ENCODE results near the gene FZD2.
A peak's percentile ranks its signal among the peaks of the same experiment; 100 is the strongest.
"Not testable (repeated sequence)": the region's sequence is repeated elsewhere in the genome, so short reads cannot be mapped to it uniquely, and the experiment has no call there.

Gene FZD2

GRCh38 chr17:44543905-44544523 is 13.3 kb upstream of the FZD2 start:
- FAIRE-seq (no peak), DNase-seq (ENCODE audit: extremely low spot score, insufficient read length, low read depth) (no peak)

GRCh38 chr17:44546671-44547606 is 10.3 kb upstream of the FZD2 start:
- FAIRE-seq (no peak), DNase-seq (ENCODE audit: extremely low spot score, insufficient read length, low read depth) (no peak)

- no peak for DNase-seq (ENCODE audit: extremely low spot score, insufficient read length, low read depth)
- FAIRE-seq: no peak
Measured at GRCh38 chr17:44547625-44548267, 9.5 kb upstream of the FZD2 start.

GRCh38 chr17:44548376-44549230 is 8.7 kb upstream of the FZD2 start:
- FAIRE-seq (no peak), DNase-seq (ENCODE audit: extremely low spot score, insufficient read length, low read depth) (no peak)

GRCh38 chr17:44549686-44550085 is 7.6 kb upstream of the FZD2 start:
- no peak for DNase-seq (ENCODE audit: extremely low spot score, insufficient read length, low read depth)
- no peak for FAIRE-seq

- no peak for DNase-seq (ENCODE audit: extremely low spot score, insufficient read length, low read depth)
- no peak for FAIRE-seq
Measured at GRCh38 chr17:44552361-44552760, 4.9 kb upstream of the FZD2 start.

GRCh38 chr17:44555099-44555498 is 2.2 kb upstream of the FZD2 start:
- DNase-seq (ENCODE audit: extremely low spot score, insufficient read length, low read depth) (no peak), FAIRE-seq (no peak)

GRCh38 chr17:44556166-44556831 is 985 bp upstream of the FZD2 start:
- peak; percentile 79 for FAIRE-seq
- DNase-seq (ENCODE audit: extremely low spot score, insufficient read length, low read depth): no peak

- FAIRE-seq: no peak
- no peak for DNase-seq (ENCODE audit: extremely low spot score, insufficient read length, low read depth)
Measured at GRCh38 chr17:44557651-44558285, 484 bp downstream of the FZD2 start.

GRCh38 chr17:44558334-44558709 is 1.0 kb downstream of the FZD2 start:
- DNase-seq (ENCODE audit: extremely low spot score, insufficient read length, low read depth) (no peak), FAIRE-seq (no peak)

GRCh38 chr17:44558710-44559633 is 1.7 kb downstream of the FZD2 start:
- no peak for DNase-seq (ENCODE audit: extremely low spot score, insufficient read length, low read depth)
- FAIRE-seq: no peak

GRCh38 chr17:44559634-44560554 is 2.6 kb downstream of the FZD2 start:
- FAIRE-seq (no peak), DNase-seq (ENCODE audit: extremely low spot score, insufficient read length, low read depth) (no peak)

GRCh38 chr17:44561237-44561623 is 3.9 kb downstream of the FZD2 start:
- FAIRE-seq: no peak
- DNase-seq (ENCODE audit: extremely low spot score, insufficient read length, low read depth): no peak

GRCh38 chr17:44564429-44564828 is 7.1 kb downstream of the FZD2 start:
- FAIRE-seq (no peak), DNase-seq (ENCODE audit: extremely low spot score, insufficient read length, low read depth) (no peak)

GRCh38 chr17:44565866-44566443 is 8.7 kb downstream of the FZD2 start:
- no peak for DNase-seq (ENCODE audit: extremely low spot score, insufficient read length, low read depth)
- FAIRE-seq: no peak

- FAIRE-seq; DNase-seq (ENCODE audit: extremely low spot score, insufficient read length, low read depth): not testable (repeated sequence)
Measured at GRCh38 chr17:44568311-44568944, 11.1 kb downstream of the FZD2 start.
